Liver (tissue), 9 donors: ENCODE data around the gene GOSR1. TPM values are rescaled to one million over a fixed set of nuclear protein-coding genes. Genes with fewer than 3 reads are reported as not detected.

Experiments used
- DNase-seq: peaks from one replicate; pipeline ENCODE4 v3.0.0-alpha.2; 2017; ENCODE audit warnings: low spot score
- H3K27ac ChIP-seq, 2 donors: one replicate each; pipeline ENCODE4 v1.7.0; 2013; ENCODE audit warnings: inconsistent platforms in 2 of 2, low read length in 2 of 2, control low read depth in 1 of 2, low read depth in 1 of 2, mild to moderate bottlenecking in 1 of 2
- H3K27me3 ChIP-seq, 4 donors: one replicate each; pipeline versions ENCODE4 v1.6.1 to v1.7.0; 2013; ENCODE audit warnings: low read length in 3 of 4, inconsistent platforms in 1 of 4, mild to moderate bottlenecking in 1 of 4, moderate library complexity in 1 of 4; ENCODE audit not compliant: control insufficient read depth in 4 of 4, insufficient read depth in 4 of 4
- H3K36me3 ChIP-seq, 4 donors: one replicate each; pipeline versions ENCODE4 v1.6.1 to v1.7.0; 2013; ENCODE audit warnings: low read length in 3 of 4, mild to moderate bottlenecking in 3 of 4, low read depth in 1 of 4, moderate library complexity in 1 of 4; ENCODE audit not compliant: control insufficient read depth in 4 of 4, insufficient read depth in 3 of 4
- H3K4me1 ChIP-seq, 4 donors: one replicate each; pipeline versions ENCODE4 v1.6.1 to v1.7.0; 2013; ENCODE audit warnings: low read length in 3 of 4, mild to moderate bottlenecking in 3 of 4, moderate library complexity in 1 of 4; ENCODE audit not compliant: control insufficient read depth in 4 of 4, insufficient read depth in 4 of 4
- H3K4me3 ChIP-seq, 3 donors: one replicate each; pipeline versions ENCODE4 v1.6.1 to v1.7.0; 2013; ENCODE audit warnings: low read length in 3 of 3, control low read depth in 1 of 3, low read depth in 1 of 3, mild to moderate bottlenecking in 1 of 3
- H3K9ac ChIP-seq, 2 donors: one replicate each; pipeline ENCODE4 v1.7.0; 2013; ENCODE audit warnings: low read length in 2 of 2, mild to moderate bottlenecking in 2 of 2, moderate library complexity in 2 of 2, control low read depth in 1 of 2, low read depth in 1 of 2
- H3K9me3 ChIP-seq, 4 donors: one replicate each; pipeline versions ENCODE4 v1.6.1 to v1.7.0; 2013; ENCODE audit warnings: low read length in 3 of 4; ENCODE audit not compliant: control insufficient read depth in 4 of 4
- ATF3 ChIP-seq: IDR thresholded peaks from 2 replicates; pipeline ENCODE4 v1.6.1; 2016; ENCODE audit warnings: antibody characterized with exemption
- CTCF ChIP-seq: fragments of 150-350 bp; IDR thresholded peaks from 2 replicates; pipeline ENCODE4 v1.5.1; 2017; ENCODE audit warnings: improper control_type of control experiment, low read depth, low read length; ENCODE audit not compliant: missing input control
- EGR1 ChIP-seq, 2 donors: IDR thresholded peaks; 2 replicates each; pipeline ENCODE4 v1.6.1; 2016 to 2018; ENCODE audit warnings: antibody characterized with exemption in 2 of 2, low read depth in 2 of 2
- FOXA2 ChIP-seq: IDR thresholded peaks from 2 replicates; pipeline ENCODE4 v1.6.1; 2016; ENCODE audit warnings: antibody characterized with exemption
- GABPA ChIP-seq, 2 donors: IDR thresholded peaks in 1 of 2; conservative IDR thresholded peaks in 1 of 2; 2 replicates each; pipeline ENCODE4 v1.6.1; 2016; ENCODE audit warnings: antibody characterized with exemption in 2 of 2, mild to moderate bottlenecking in 1 of 2, moderate library complexity in 1 of 2
- HNF4G ChIP-seq: IDR thresholded peaks from 2 replicates; pipeline ENCODE4 v1.6.1; 2016; ENCODE audit warnings: antibody characterized with exemption
- JUND ChIP-seq, 2 donors: IDR thresholded peaks; 2 replicates each; pipeline ENCODE4 v1.6.1; 2016; ENCODE audit warnings: antibody characterized with exemption in 2 of 2
- MAX ChIP-seq: IDR thresholded peaks from 2 replicates; pipeline ENCODE4 v1.6.1; 2016; ENCODE audit warnings: antibody characterized with exemption
- NR2F2 ChIP-seq: IDR thresholded peaks from 2 replicates; pipeline ENCODE4 v1.6.1; 2016; ENCODE audit warnings: antibody characterized with exemption
- RAD21 ChIP-seq, 2 donors: IDR thresholded peaks; 2 replicates each; pipeline ENCODE4 v1.6.1; 2016; ENCODE audit warnings: antibody characterized with exemption in 2 of 2, mild to moderate bottlenecking in 2 of 2
- REST ChIP-seq: IDR thresholded peaks from 2 replicates; pipeline ENCODE4 v1.6.1; 2016; ENCODE audit warnings: antibody characterized with exemption, mild to moderate bottlenecking
- RXRA ChIP-seq, 2 donors: IDR thresholded peaks; 2 replicates each; pipeline ENCODE4 v1.6.1; 2017 to 2018; ENCODE audit warnings: antibody characterized with exemption in 2 of 2, mild to moderate bottlenecking in 1 of 2
- SP1 ChIP-seq: IDR thresholded peaks from 2 replicates; pipeline ENCODE4 v1.6.1; 2018; ENCODE audit warnings: antibody characterized with exemption, mild to moderate bottlenecking
- TAF1 ChIP-seq: conservative IDR thresholded peaks from 2 replicates; pipeline ENCODE4 v1.6.1; 2016; ENCODE audit warnings: antibody characterized with exemption, mild to moderate bottlenecking
- YY1 ChIP-seq: IDR thresholded peaks from 2 replicates; pipeline ENCODE4 v1.6.1; 2016; ENCODE audit warnings: antibody characterized with exemption, mild to moderate bottlenecking
- ZBTB33 ChIP-seq: IDR thresholded peaks from 2 replicates; pipeline ENCODE4 v1.6.1; 2016; ENCODE audit warnings: antibody characterized with exemption
- WGBS: extraction: QIAGEN DNeasy Blood & Tissue Kit; methylation state at CpG from one replicate; pipeline ENCODE4 v1.1.7; 2013; 5-methylcytosine and 5-hydroxymethylcytosine counted together
- polyA plus RNA-seq, 2 donors: library from polyadenylated mRNA; stranded (reverse) in 1 of 2; unstranded in 1 of 2; fragments of 200-250 nt in 1 of 2; fragments of >200 nt in 1 of 2; fragmentation: Nextera tagmentation in 1 of 2; extraction: Ambion mirVana in 1 of 2; gene quantifications; one replicate each; pipeline versions ENCODE4 v1.2.1 to v1.2.3, GENCODE V29; 2013 to 2015
- total RNA-seq, 2 donors: library from RNA; depleted of rRNA; stranded (reverse); fragments of >200 nt; gene quantifications; one replicate each; pipeline ENCODE4 v1.2.3, GENCODE V29; 2014
- donor health status: healthy.
- donor health status: healthy.
- donor health status: healthy.
- donor health status: healthy.
- donor health status: healthy.

Gene GOSR1
- total and polyA plus RNA-seq, 4 donors: 15.0 to 40.4 (median 26.3) TPM

- H3K9ac ChIP-seq: no peak overlapping the region
- no peak overlapping the region for H3K27ac ChIP-seq
- H3K36me3 ChIP-seq: peaks cover 0 to under 1% (median 0%) of the 10 kb centered on the region in 4 donors
- no peak overlapping the region for H3K4me3 ChIP-seq
- no peaks in the 10 kb centered on the region for H3K27me3 ChIP-seq
- 93% methylated on average over 2 of the region's 2 CpGs for WGBS
- DNase-seq: no peak
- H3K4me1 ChIP-seq: peaks cover 4 to 20% (median 12%) of the 10 kb centered on the region in 4 donors
- H3K9me3 ChIP-seq: no peaks in the 10 kb centered on the region
- TF ChIP-seq REST (no peak), RXRA (IDR thresholded peaks at IDR 0.05) (no peak), FOXA2 (no peak)
Measured at GRCh38 chr17:30475206-30475605, 2.0 kb upstream of the GOSR1 start.

- Histone ChIP-seq H3K9ac (peak overlapping the region; percentile 90 to 95), H3K27ac (peak overlapping the region in 1 of 2 donors; percentile 25), H3K27me3 (no peaks in the 10 kb centered on the region), H3K36me3 (peaks cover 0 to 8% (median 5%) of the 10 kb centered on the region in 4 donors), H3K4me1 (peaks cover 4 to 20% (median 12%) of the 10 kb centered on the region in 4 donors), H3K9me3 (no peaks in the 10 kb centered on the region), H3K4me3 (peak overlapping the region; percentile 21 to 99 (median 99))
- WGBS: 29% methylated on average over 7 of the region's 7 CpGs
- TF ChIP-seq RAD21 (IDR thresholded peaks at IDR 0.05) (no peak), ZBTB33 (no peak), HNF4G (no peak), MAX (no peak), GABPA (IDR thresholded peaks at IDR 0.05 in 1 of 2, conservative IDR thresholded peaks at IDR 0.05 in 1 of 2) (no peak), ATF3 (no peak), TAF1 (no peak), YY1 (no peak), JUND (IDR thresholded peaks at IDR 0.05) (no peak), RXRA (IDR thresholded peaks at IDR 0.05) (no peak), SP1 (no peak)
- DNase-seq: peak; percentile 39
Measured at GRCh38 chr17:30476726-30477082, 504 bp upstream of the GOSR1 start.

- Histone ChIP-seq H3K36me3 (peaks cover 0 to 18% (median 10%) of the 10 kb centered on the region in 4 donors), H3K9me3 (no peaks in the 10 kb centered on the region), H3K4me3 (peak overlapping the region; percentile 87 to 99 (median 99)), H3K9ac (peak overlapping the region; percentile 95 to 96), H3K27ac (peak overlapping the region; percentile 91 to 99), H3K4me1 (peaks cover 4 to 20% (median 12%) of the 10 kb centered on the region in 4 donors), H3K27me3 (no peaks in the 10 kb centered on the region)
- DNase-seq: no peak
- under 1% methylated on average over 9 of the region's 9 CpGs for WGBS
- TF ChIP-seq FOXA2: no peak
- no peak for TF ChIP-seq RAD21 (IDR thresholded peaks at IDR 0.05)
- no peak for TF ChIP-seq CTCF
- no peak for TF ChIP-seq TAF1
- TF ChIP-seq EGR1 (IDR thresholded peaks at IDR 0.05; ENCODE audit: low read depth in 2 of 2): no peak
- no peak for TF ChIP-seq NR2F2
- TF ChIP-seq YY1: no peak
- no peak for TF ChIP-seq REST
- TF ChIP-seq GABPA (IDR thresholded peaks at IDR 0.05 in 1 of 2, conservative IDR thresholded peaks at IDR 0.05 in 1 of 2): no peak
- no peak for TF ChIP-seq JUND (IDR thresholded peaks at IDR 0.05)
- no peak for TF ChIP-seq HNF4G
Measured at GRCh38 chr17:30477774-30478115, 537 bp downstream of the GOSR1 start.
